K562 (cell line): ENCODE results near the gene CLSTN1. TPM values are rescaled to one million over a fixed set of nuclear protein-coding genes. Genes with fewer than 3 reads are reported as not detected.

Experiments
- BRD4 ChIP-seq: fragments of 200-600 bp; sonication (generic); IDR thresholded peaks from 2 replicates; pipeline ENCODE4 v1.6.1; 2017; ENCODE audit warnings: inconsistent platforms
- EGR1 ChIP-seq: fragments of 450-650 bp; conservative IDR thresholded peaks from 2 replicates; pipeline ENCODE4 v1.6.1; 2017; ENCODE audit warnings: mild to moderate bottlenecking
- ELF4 ChIP-seq: fragments of 450-650 bp; formaldehyde crosslinking; IDR thresholded peaks from 2 replicates; pipeline ENCODE4 v1.4.0; 2022; ENCODE audit warnings: missing genetic modification characterization
- FOS ChIP-seq: IDR thresholded peaks from 3 replicates; pipeline ENCODE4 v1.6.1; 2011; ENCODE audit not compliant: insufficient read length; ENCODE audit errors: extremely low read depth
- FOXK1 ChIP-seq: sonication (generic); formaldehyde crosslinking; IDR thresholded peaks from 2 replicates; pipeline ENCODE4 v1.8.0; 2022; ENCODE audit warnings: missing genetic modification reagents, mild to moderate bottlenecking, borderline replicate concordance
- GTF2F1 ChIP-seq: IDR thresholded peaks from 2 replicates; pipeline ENCODE4 v1.6.1; 2011; ENCODE audit warnings: low read depth, low read length, improper control_type of control experiment
- HOXB6 ChIP-seq: fragments of 250-450 bp; sonication (Bioruptor Pico); IDR thresholded peaks from 2 replicates; pipeline ENCODE4 v1.5.1; 2022; ENCODE audit warnings: mild to moderate bottlenecking, borderline replicate concordance
- NONO ChIP-seq, 2 experiments: fragments of 200-400 bp in 1 of 2; fragments of 450-650 bp in 1 of 2; formaldehyde crosslinking in 1 of 2; IDR thresholded peaks; 2 replicates each; pipeline ENCODE4 v1.6.1; 2017; ENCODE audit warnings: low read depth in 2 of 2, mild to moderate bottlenecking in 2 of 2, moderate library complexity in 2 of 2, low read length in 1 of 2
- OTX1 ChIP-seq: fragments of 450-650 bp; formaldehyde crosslinking; IDR thresholded peaks from 2 replicates; pipeline ENCODE4 v1.4.0; 2022; ENCODE audit warnings: mild to moderate bottlenecking
- PHF21A ChIP-seq: fragments of 450-650 bp; IDR thresholded peaks from 2 replicates; pipeline ENCODE4 v1.6.1; 2017; ENCODE audit warnings: low read depth, borderline replicate concordance
- PHF8 ChIP-seq: fragments of 200-600 bp; sonication (generic); IDR thresholded peaks from 2 replicates; pipeline ENCODE4 v1.6.1; 2012; ENCODE audit warnings: mixed run types, mild to moderate bottlenecking, inconsistent platforms, low read length, moderate library complexity, borderline replicate concordance
- POLR2G ChIP-seq: fragments of 200-400 bp; formaldehyde crosslinking; IDR thresholded peaks from 2 replicates; pipeline ENCODE4 v1.6.1; 2017; ENCODE audit warnings: low read depth, mild to moderate bottlenecking, antibody characterized with exemption, low read length, moderate library complexity
- POLR3G ChIP-seq: IDR thresholded peaks from 2 replicates; pipeline ENCODE4 v1.6.1; 2011; ENCODE audit not compliant: insufficient read length, insufficient replicate concordance; ENCODE audit errors: extremely low read depth
- SMAD1 ChIP-seq: fragments of 150-350 bp; IDR thresholded peaks from 2 replicates; pipeline ENCODE4 v1.6.1; 2014; ENCODE audit warnings: low read length, low read depth; ENCODE audit not compliant: partially characterized antibody
- SNAPC5 ChIP-seq: fragments of 250-450 bp; sonication (Bioruptor Pico); IDR thresholded peaks from 2 replicates; pipeline ENCODE4 v1.8.0; 2021; ENCODE audit warnings: moderate library complexity, mild to moderate bottlenecking, inconsistent platforms
- SREBF2 ChIP-seq: sonication (generic); formaldehyde crosslinking; IDR thresholded peaks from 2 replicates; pipeline ENCODE4 v1.4.0; 2020; ENCODE audit warnings: mild to moderate bottlenecking, missing genetic modification reagents
- TARDBP ChIP-seq: fragments of 450-650 bp; IDR thresholded peaks from 2 replicates; pipeline ENCODE4 v1.6.1; 2016
- THRAP3 ChIP-seq: fragments of 450-650 bp; IDR thresholded peaks from 2 replicates; pipeline ENCODE4 v1.6.1; 2016; ENCODE audit warnings: mild to moderate bottlenecking, inconsistent platforms, borderline replicate concordance
- ZKSCAN8 ChIP-seq: fragments of 200-800 bp; sonication (Bioruptor generic); IDR thresholded peaks from 2 replicates; pipeline ENCODE4 v1.6.1; 2016; ENCODE audit warnings: missing genetic modification characterization, missing compliant biosample characterization
- ZNF133 ChIP-seq: fragments of 250-450 bp; sonication (Bioruptor Pico); IDR thresholded peaks from 2 replicates; pipeline ENCODE4 v1.4.0; 2020; ENCODE audit warnings: mild to moderate bottlenecking
- ZNF395 ChIP-seq: fragments of 200-800 bp; sonication (Bioruptor generic); IDR thresholded peaks from 2 replicates; pipeline ENCODE4 v1.6.1; 2017; ENCODE audit warnings: missing genetic modification characterization, missing compliant biosample characterization
- ZNF589 ChIP-seq: fragments of 200-800 bp; sonication (Bioruptor generic); IDR thresholded peaks from 2 replicates; pipeline ENCODE4 v1.6.1; 2016; ENCODE audit warnings: low read depth, missing genetic modification characterization, missing compliant biosample characterization
- polyA plus RNA-seq, 8 experiments: library from polyadenylated mRNA; depleted of rRNA in 4 of 8; stranded (reverse) in 5 of 8; unstranded in 3 of 8; fragments of >200 nt; fragmentation: Nextera tagmentation in 2 of 8; fragmentation: Illumina TruSeq in 1 of 8; extraction: Ambion mirVana in 2 of 8; extraction: Trizol in 1 of 8; gene quantifications; 2 replicates each; pipeline versions ENCODE4 v1.2.1 to v1.2.3, GENCODE V29; 2011 to 2014; ENCODE audit warnings: inconsistent platforms in 1 of 8, missing spikeins in 1 of 8
- total RNA-seq, 7 experiments: library from RNA; depleted of rRNA in 6 of 7; stranded (reverse); fragments of >200 nt in 6 of 7; fragmentation: Illumina TruSeq in 2 of 7; extraction: Trizol in 2 of 7; gene quantifications; 2 replicates each; pipeline versions ENCODE4 v1.2.1 to v1.2.3, GENCODE V29; 2011 to 2021; ENCODE audit warnings: low replicate concordance in 1 of 7
- TF ChIP-seq, protein P1 (sequence below), 2 experiments: fragments of 450-650 bp in 1 of 2; IDR thresholded peaks; 2 replicates each; pipeline ENCODE4 v1.6.1; 2011 to 2017; ENCODE audit warnings: low read depth in 2 of 2, antibody characterized with exemption in 1 of 2, borderline replicate concordance in 1 of 2, low read length in 1 of 2, mild to moderate bottlenecking in 1 of 2, mixed read lengths in 1 of 2; ENCODE audit not compliant: control insufficient read depth in 1 of 2
- TF ChIP-seq, protein P2 (sequence below): sonication (generic); formaldehyde crosslinking; IDR thresholded peaks from 2 replicates; pipeline ENCODE4 v1.8.1; 2022; ENCODE audit warnings: missing genetic modification reagents

Gene CLSTN1
- total and polyA plus RNA-seq, 9 of the 15 experiments (the other 6 are each of a cell fraction or from before 2014, with no cell fraction given): 1.1 to 32.5 (median 13.3) TPM

GRCh38 chr1:9823943-9824701, at the start of gene CLSTN1 (continued):
- no peak for TF ChIP-seq GTF2F1
- no peak for TF ChIP-seq EGR1
- TF ChIP-seq ELF4 (CRISPR knock-in tag): no peak
- TF ChIP-seq FOS: peak; percentile 9
- no peak for TF ChIP-seq POLR3G
- no peak for TF ChIP-seq NONO (IDR thresholded peaks at IDR 0.05; ENCODE audit: low read depth in 2 of 2, low read length in 1 of 2)
- TF ChIP-seq PHF8: 0 out of 2 replicates have a peak, but pooled peaks have one; percentile 11
- TF ChIP-seq OTX1 (CRISPR knock-in tag): no peak
- TF ChIP-seq FOXK1 (CRISPR knock-in tag): no peak
- TF ChIP-seq BRD4: no peak
- TF ChIP-seq HOXB6 (CRISPR knock-in tag): no peak
- TF ChIP-seq TARDBP: no peak
- TF ChIP-seq ZNF589 (CRISPR knock-in tag): peak; percentile 96
- TF ChIP-seq, protein P1, sequence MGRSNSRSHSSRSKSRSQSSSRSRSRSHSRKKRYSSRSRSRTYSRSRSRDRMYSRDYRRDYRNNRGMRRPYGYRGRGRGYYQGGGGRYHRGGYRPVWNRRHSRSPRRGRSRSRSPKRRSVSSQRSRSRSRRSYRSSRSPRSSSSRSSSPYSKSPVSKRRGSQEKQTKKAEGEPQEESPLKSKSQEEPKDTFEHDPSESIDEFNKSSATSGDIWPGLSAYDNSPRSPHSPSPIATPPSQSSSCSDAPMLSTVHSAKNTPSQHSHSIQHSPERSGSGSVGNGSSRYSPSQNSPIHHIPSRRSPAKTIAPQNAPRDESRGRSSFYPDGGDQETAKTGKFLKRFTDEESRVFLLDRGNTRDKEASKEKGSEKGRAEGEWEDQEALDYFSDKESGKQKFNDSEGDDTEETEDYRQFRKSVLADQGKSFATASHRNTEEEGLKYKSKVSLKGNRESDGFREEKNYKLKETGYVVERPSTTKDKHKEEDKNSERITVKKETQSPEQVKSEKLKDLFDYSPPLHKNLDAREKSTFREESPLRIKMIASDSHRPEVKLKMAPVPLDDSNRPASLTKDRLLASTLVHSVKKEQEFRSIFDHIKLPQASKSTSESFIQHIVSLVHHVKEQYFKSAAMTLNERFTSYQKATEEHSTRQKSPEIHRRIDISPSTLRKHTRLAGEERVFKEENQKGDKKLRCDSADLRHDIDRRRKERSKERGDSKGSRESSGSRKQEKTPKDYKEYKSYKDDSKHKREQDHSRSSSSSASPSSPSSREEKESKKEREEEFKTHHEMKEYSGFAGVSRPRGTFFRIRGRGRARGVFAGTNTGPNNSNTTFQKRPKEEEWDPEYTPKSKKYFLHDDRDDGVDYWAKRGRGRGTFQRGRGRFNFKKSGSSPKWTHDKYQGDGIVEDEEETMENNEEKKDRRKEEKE (IDR thresholded peaks at IDR 0.05; ENCODE audit: borderline replicate concordance in 1 of 2, control insufficient read depth in 1 of 2, low read depth in 2 of 2, low read length in 1 of 2): no peak
- no peak for TF ChIP-seq SNAPC5
- TF ChIP-seq POLR2G: no peak
- no peak for TF ChIP-seq THRAP3
- TF ChIP-seq ZNF395 (CRISPR knock-in tag): peak; percentile 98
- no peak for TF ChIP-seq ZNF133
- TF ChIP-seq PHF21A: no peak
- no peak for TF ChIP-seq SREBF2
- TF ChIP-seq, protein P2, sequence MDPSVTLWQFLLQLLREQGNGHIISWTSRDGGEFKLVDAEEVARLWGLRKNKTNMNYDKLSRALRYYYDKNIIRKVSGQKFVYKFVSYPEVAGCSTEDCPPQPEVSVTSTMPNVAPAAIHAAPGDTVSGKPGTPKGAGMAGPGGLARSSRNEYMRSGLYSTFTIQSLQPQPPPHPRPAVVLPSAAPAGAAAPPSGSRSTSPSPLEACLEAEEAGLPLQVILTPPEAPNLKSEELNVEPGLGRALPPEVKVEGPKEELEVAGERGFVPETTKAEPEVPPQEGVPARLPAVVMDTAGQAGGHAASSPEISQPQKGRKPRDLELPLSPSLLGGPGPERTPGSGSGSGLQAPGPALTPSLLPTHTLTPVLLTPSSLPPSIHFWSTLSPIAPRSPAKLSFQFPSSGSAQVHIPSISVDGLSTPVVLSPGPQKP: no peak
- no peak for TF ChIP-seq SMAD1
- peak; percentile 72; the same call in 1 of the 2 replicates for TF ChIP-seq ZKSCAN8
